Measurements from ENCODE around the gene RAC2.

The RAC2 gene

GRCh38 chr22:37220543-37220981, 23.5 kb downstream of the RAC2 start:
- Histone ChIP-seq H3K9me3 (ENCODE audit: insufficient read depth, low read length) (peaks cover 10% of the 10 kb centered on the region; the same call in 1 of the 2 replicates), H3K27ac (ENCODE audit: low read length) (peak overlapping the region; percentile 97), H3K27me3 (ENCODE audit: low read depth, low read length) (no peaks in the 10 kb centered on the region), H4K20me1 (ENCODE audit: insufficient read depth, low read length) (no peaks in the 10 kb centered on the region), H3K79me2 (ENCODE audit: low read length) (peaks cover 41% of the 10 kb centered on the region), H3K4me2 (ENCODE audit: low read length) (peak overlapping the region; percentile 90), H3K4me3 (ENCODE audit: low read length) (peak overlapping the region; percentile 70), H3K4me1 (ENCODE audit: low read length) (peaks cover 81% of the 10 kb centered on the region), H3K36me3 (replicated peaks; ENCODE audit: low read depth, low read length) (peaks cover 66% of the 10 kb centered on the region), H2AFZ (ENCODE audit: low read depth, low read length) (no peak overlapping the region), H3K9ac (ENCODE audit: low read length) (peak overlapping the region; percentile 93)
- TF ChIP-seq EZH2phosphoT487 (IDR thresholded peaks at IDR 0.05; ENCODE audit: low read depth) (no peak), CTCF (IDR thresholded peaks at IDR 0.05; ENCODE audit: low read depth, low read length) (no peak)

GRCh38 chr22:37219533-37219932, 24.5 kb downstream of the RAC2 start:
- Histone ChIP-seq H3K36me3 (replicated peaks; ENCODE audit: low read depth, low read length) (peaks cover 56% of the 10 kb centered on the region), H3K79me2 (ENCODE audit: low read length) (peaks cover 38% of the 10 kb centered on the region), H3K4me1 (ENCODE audit: low read length) (peaks cover 70% of the 10 kb centered on the region), H3K4me2 (ENCODE audit: low read length) (peak overlapping the region; percentile 90), H2AFZ (ENCODE audit: low read depth, low read length) (no peak overlapping the region), H3K27me3 (ENCODE audit: low read depth, low read length) (no peaks in the 10 kb centered on the region), H3K9ac (ENCODE audit: low read length) (peak overlapping the region; percentile 93), H3K9me3 (ENCODE audit: insufficient read depth, low read length) (peaks cover 10% of the 10 kb centered on the region; the same call in 1 of the 2 replicates), H4K20me1 (ENCODE audit: insufficient read depth, low read length) (no peaks in the 10 kb centered on the region), H3K4me3 (ENCODE audit: low read length) (peak overlapping the region; percentile 70), H3K27ac (ENCODE audit: low read length) (peak overlapping the region; percentile 97)
- no peak for TF ChIP-seq CTCF (IDR thresholded peaks at IDR 0.05; ENCODE audit: low read depth, low read length)
- no peak for TF ChIP-seq EZH2phosphoT487 (IDR thresholded peaks at IDR 0.05; ENCODE audit: low read depth)

GRCh38 chr22:37218771-37219411, 25.2 kb downstream of the RAC2 start:
- no peak overlapping the region for H2AFZ ChIP-seq (ENCODE audit: low read depth, low read length)

More at GRCh38 chr22:37218771-37219411, 25.2 kb downstream of the RAC2 start:
- Histone ChIP-seq H3K4me3 (ENCODE audit: low read length) (peak overlapping the region; percentile 70), H3K4me1 (ENCODE audit: low read length) (peaks cover 64% of the 10 kb centered on the region), H3K27me3 (ENCODE audit: low read depth, low read length) (no peaks in the 10 kb centered on the region), H4K20me1 (ENCODE audit: insufficient read depth, low read length) (no peaks in the 10 kb centered on the region), H3K79me2 (ENCODE audit: low read length) (peaks cover 33% of the 10 kb centered on the region), H3K27ac (ENCODE audit: low read length) (peak overlapping the region; percentile 97), H3K9me3 (ENCODE audit: insufficient read depth, low read length) (peaks cover 10% of the 10 kb centered on the region; the same call in 1 of the 2 replicates), H3K36me3 (replicated peaks; ENCODE audit: low read depth, low read length) (peaks cover 51% of the 10 kb centered on the region), H3K4me2 (ENCODE audit: low read length) (peak overlapping the region; percentile 90), H3K9ac (ENCODE audit: low read length) (peak overlapping the region; percentile 93)
- no peak for TF ChIP-seq EZH2phosphoT487 (IDR thresholded peaks at IDR 0.05; ENCODE audit: low read depth)
- no peak for TF ChIP-seq CTCF (IDR thresholded peaks at IDR 0.05; ENCODE audit: low read depth, low read length)
